Activated CD8-positive, alpha-beta memory T cell treated with anti-CD3 and anti-CD28 coated beads for 48 hours (primary cell): Measurements from ENCODE around the gene HYAL2.

Experiments
- DNase-seq, 3 experiments: peaks; one replicate each; pipeline ENCODE4 v3.0.0-alpha.2; 2020; ENCODE audit warnings: low read depth in 2 of 3, low spot score in 2 of 3

The HYAL2 gene

DNA sequence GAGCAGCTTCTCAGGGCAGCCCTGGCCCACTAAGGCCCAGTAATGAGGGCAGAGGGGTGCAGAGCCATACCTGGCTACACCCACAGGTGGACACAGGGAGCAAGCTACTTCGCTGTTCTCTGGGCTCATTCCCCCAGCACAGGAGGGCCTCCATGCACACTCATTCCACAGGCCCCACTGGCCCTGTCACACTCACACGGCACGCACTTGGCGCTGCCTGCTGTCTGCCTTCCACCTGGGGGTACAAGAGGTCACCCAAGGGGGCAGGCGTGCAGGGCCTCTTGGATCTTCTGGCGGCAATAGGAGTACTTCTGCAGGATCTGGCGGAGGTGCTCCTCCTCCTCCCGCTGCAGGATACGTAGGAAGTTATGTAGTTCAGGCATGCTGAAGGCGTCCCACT lies 7.8 kb upstream of the HYAL2 start:
- DNase-seq, result no peak

- DNase-seq, result peak; percentile 81 to 88 (median 82)
Observed at GRCh38 chr3:50327943-50328691, 5.6 kb upstream of the HYAL2 start, which contains the start of gene TUSC2. Gene TUSC2 (minus strand): TSS chr3:50328223. CDS start chr3:50328099, 124 bp downstream.

DNA sequence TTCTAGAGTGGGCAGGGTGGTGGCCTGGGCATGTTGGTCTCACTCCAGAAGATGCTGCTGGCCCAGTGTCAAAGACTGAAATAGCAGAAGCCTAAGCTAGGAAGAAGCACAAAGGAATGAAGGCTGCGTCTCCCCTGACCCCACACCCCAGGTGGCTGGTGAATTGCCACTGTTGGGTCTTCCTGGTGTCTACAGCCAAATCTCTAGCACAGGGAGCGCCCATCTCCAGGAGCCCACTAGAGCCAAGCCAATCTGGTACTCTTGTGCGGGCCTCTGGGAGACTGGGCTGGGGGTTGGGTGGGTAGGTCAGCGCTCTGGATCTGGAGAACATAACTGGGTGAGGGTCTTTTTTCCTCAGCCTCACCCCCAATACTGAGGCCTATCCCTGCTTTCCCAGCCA lies 4.6 kb upstream of the HYAL2 start:
- DNase-seq, result no peak

DNA sequence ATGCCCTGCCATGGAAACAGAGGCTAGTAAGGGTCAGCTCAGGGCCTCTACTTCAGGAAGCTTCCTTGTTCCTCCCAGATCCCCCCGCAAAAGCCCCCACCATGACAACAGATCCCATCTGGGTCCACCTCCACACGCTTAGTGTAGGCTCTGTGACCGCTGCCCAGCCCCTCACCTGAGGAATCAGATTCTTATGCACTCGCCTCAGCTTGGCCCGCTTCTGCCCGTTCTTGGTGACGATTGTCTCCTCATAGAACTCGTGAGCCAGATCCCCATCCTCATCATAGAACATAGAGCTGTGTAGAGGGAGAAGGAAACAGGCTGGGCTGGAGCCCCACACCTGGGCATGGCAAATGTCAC lies 3.6 kb upstream of the HYAL2 start:
- no peak for DNase-seq

- no peak for DNase-seq
Observed at GRCh38 chr3:50325497-50326181, 3.1 kb upstream of the HYAL2 start.

GRCh38 chr3:50325113-50325480 lies 2.6 kb upstream of the HYAL2 start:
- no peak for DNase-seq

DNA sequence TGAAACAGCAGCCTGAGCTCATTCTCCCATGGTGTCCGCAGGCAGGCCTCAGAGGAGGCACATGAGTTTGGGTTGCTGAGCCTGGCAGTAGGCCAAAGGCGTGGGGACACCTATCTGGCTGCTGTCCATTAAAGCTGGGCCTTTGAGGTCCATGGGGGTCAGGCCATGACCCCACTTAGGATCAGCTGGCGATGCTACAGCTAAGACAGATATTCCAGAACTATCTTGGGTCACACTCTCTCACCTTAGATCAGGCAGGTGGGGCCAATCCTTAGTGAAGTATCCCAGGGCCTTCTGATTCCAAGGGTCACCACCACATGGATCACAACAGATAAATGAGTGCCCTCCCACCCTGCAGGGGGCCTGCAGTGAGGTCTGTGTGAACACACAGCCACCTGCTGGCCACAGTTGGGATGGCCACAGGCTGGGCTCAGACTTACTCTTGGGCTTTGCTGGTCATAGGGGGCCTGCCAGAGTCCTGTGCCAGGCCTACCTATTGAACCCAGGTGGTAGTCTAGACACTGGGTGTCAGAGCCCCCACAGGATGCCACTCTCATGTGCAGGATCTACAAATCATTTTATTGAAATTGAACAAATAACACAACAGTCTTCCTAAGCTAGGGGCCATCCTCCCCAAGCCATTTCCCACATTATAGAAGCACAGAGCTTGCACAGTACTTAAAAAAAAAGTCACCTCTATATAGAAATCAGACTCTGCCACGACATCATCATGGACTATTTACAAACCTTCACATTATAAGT lies 2.0 kb upstream of the HYAL2 start:
- DNase-seq, result no peak

GRCh38 chr3:50323614-50324199 lies 1.2 kb upstream of the HYAL2 start:
- no peak for DNase-seq

GRCh38 chr3:50323092-50323600 lies 601 bp upstream of the HYAL2 start:
- DNase-seq, result no peak

DNA sequence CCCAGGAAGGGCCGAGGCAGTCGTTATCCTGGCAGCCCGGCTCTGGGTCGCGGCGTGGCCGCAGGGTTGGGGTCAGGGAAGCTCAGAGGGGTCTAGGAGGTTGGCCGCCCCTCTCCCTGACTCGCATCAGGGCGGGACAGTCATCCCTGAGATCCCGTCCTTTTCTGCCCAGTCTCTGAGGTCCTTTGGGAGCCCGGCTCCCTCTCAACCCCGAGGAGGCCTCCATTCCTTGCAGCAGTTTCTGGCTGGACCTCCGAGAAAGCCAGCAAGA lies 495 bp downstream of the HYAL2 start:
- DNase-seq, result no peak

DNA sequence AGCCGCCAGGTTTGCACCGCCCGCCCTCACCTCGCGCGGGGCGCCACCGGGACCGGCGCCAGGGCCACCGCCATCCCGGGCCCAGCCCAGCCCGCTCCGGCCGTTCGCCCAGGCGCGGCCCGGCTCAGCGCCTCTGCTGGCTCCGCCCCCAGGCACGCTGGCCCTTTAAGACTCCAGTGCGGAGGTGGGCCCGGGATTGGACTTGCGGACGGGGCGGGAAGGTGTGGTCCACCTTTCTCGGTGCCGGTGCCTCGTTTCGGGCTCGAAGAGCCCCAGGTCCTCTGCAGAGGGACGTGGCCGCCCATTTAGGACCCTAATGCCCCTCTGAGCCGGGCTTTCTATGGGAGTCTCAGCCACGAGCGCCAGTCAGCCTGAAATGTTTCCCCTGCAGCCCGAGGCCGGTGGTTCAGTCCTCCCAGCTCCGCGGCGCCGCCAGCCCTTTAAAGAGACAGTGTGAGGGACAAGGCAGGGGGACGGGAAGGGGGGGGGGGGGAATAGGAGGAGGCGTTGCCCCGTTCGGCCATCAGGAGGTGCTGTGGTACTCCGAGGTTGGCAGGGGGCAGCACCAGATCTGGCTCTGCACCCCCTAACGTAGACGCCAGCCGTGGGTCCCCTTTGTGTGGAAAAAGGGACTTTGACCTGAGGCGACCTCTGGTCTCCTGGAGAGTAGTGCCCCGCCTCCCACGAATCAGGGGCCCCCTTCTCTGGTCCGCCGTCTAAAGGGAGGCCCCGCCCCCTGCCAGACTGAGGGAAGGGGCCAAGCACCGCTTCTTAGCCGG lies 1.0 kb downstream of the HYAL2 start:
- peak in 2 of 3 experiments; percentile 67 to 78 for DNase-seq

GRCh38 chr3:50320853-50321335 lies 1.7 kb downstream of the HYAL2 start:
- no peak for DNase-seq

- DNase-seq, result no peak
Observed at GRCh38 chr3:50319894-50320625, 2.5 kb downstream of the HYAL2 start.

GRCh38 chr3:50319181-50319893 lies 3.2 kb downstream of the HYAL2 start:
- DNase-seq, result no peak

DNA sequence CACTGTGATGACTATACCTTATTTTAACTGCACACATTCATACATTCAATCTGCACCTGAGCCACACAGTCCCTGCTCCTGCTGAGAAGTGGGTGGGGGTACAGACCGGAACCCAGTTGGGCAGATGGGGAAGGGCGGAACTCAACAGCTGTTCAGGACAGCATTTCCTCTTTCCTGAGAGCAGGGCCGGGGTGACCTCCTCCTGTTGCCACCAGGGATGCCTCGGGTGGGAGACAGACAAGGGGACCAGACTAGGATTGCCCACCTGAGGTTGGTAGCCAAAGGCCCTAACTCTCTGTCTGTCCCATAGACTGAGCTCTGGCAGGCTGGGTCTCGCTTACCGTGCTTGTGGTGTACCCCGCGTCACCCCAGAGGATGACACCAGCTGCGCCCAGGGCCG lies 3.9 kb downstream of the HYAL2 start:
- DNase-seq, result no peak

GRCh38 chr3:50318163-50318562 lies 4.4 kb downstream of the HYAL2 start:
- no peak for DNase-seq

- no peak for DNase-seq
Observed at GRCh38 chr3:50317300-50317699, 5.2 kb downstream of the HYAL2 start.

- DNase-seq, result no peak
Observed at GRCh38 chr3:50316657-50317242, 5.8 kb downstream of the HYAL2 start.

- no peak for DNase-seq
Observed at GRCh38 chr3:50314816-50315215, 7.7 kb downstream of the HYAL2 start.
